Stimulated activated CD8-positive, alpha-beta memory T cell treated with anti-CD3 and anti-CD28 coated beads, Interleukin-2, amount 100 ng/mL, for 48 hours (primary cell): ENCODE measurements around the gene DOCK3.
"Not testable (repeated sequence)": the region's sequence is repeated elsewhere in the genome, so short reads cannot be mapped to it uniquely, and the experiment has no call there.

ENCODE experiments used
- DNase-seq, 2 donors: peaks; one replicate each; pipeline ENCODE4 v3.0.0-alpha.2; 2020; ENCODE audit warnings: low read depth in 2 of 2

Gene DOCK3

DNA sequence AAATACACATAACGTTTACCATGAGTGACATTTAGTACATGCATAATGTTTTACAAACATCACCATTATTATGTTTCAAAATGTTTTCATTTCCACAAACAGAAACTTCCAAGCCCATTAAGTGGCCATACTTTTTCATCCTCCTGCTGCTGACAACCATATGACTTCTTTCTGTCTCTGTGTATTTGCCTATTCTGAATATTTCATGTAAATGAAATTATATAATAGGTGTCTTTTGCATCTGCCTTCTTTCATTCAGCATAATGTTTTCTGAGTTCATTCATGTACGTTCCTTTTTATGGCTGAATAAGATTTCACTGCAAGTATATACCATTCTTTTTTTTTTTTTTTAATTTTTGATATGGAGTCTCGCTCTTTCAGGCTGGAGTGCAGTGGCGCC is 209.0 kb downstream of the DOCK3 start:
- DNase-seq = no peak

DNA sequence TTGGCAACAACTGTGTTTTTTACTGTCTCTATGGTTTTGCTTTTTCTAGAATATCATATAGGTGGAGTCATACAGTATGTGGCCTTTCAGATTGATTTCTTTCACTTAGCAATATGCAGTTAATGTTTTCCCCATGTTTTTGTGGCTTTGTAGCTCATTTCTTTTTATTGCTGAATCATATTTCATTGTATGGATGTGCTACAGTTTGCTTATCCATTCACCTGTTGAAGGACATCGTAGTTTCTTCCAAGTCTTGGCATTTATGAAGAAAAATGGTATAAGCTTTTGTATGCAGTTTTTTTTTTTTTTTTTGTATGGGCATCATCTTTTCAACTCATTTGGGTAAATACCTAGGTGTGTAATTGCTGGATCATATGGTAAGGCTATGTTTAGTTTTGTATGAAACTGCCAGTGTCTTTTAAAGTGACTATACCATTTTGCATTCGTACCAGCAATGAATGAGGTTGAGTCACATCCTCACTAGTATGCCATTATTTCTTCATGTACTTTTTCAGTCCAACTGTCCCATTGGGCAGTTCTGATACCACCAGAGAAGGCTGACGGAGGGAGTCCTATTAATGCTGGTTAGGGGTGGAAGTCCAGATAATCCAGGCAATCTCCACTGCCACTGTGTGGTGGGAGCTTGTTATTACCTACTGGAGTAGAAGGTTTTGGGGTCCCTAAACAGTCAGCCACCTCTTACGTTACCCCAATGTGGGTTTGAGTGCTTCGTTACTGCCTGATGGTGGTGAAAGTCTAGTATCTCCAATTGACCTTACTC is 210.5 kb downstream of the DOCK3 start:
- no peak for DNase-seq

DNA sequence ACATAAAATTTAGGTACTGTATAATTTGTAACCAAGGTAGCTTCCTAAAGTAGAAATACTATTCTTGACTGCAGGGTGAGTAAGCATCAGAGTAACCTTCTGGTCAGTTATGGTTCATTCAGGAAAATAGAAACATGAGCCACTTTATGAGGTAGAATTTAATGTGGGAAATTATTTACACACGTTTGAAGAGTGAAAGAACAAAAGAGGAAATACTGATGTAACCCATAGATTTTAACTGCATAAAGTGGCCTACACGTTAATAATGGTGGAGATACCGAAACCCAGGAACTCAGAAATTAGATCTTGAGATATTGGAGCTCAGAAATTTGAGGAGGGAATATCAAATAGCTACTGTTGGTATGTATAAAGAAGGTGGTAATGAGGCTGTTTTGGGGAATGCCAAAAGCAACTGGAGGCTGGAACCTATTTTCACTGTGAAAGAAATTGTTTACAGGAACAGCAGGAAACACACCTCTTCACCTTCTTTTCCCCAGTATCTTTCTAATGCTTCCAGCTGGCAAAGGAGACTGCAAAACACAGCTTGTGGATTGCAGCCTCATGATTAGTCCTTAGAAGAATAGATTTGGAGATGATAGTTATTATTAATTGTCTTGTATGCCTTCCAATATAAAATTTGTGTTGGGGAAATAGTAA is 216.1 kb downstream of the DOCK3 start:
- no peak for DNase-seq

DNA sequence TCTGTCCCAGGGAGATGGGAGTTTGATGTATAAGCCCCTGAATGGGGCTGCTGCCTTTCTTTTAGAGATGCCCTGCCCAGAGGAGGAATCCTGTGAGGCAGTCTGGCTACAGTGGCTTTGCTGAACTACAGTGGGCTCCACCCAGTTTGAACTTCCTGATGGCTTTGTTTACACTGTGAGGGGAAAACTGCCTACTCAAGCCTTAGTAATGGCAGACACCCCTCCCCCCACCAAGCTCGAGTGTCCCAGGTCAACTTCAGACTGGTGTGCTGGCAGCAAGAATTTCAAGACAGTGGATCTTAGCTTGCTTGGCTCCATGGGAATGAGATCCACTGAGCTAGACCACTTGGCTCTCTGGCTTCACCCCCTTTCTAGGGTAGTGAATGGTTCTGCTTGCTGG is 226.4 kb downstream of the DOCK3 start:
- DNase-seq = not testable (repeated sequence)

DNA sequence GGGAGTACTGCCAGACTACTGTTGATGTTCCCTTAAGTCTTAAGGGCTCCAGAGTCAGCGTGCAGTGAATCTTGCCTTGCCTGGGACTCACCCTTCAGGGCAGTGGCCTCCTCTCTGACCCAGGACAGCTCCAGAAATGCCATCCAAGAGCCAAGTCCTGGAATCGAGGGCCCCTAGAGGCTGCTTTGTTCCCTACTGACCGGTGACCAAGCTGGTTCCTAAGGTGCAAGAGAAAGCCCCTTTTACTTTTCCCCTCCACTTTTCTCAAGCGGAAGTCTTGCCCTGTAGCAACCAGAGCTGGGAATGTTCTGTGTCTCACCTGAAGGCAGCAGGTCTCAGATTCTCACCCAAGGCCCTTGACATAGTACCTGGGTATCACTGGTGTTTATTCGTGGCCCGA is 238.0 kb downstream of the DOCK3 start:
- no peak for DNase-seq

DNA sequence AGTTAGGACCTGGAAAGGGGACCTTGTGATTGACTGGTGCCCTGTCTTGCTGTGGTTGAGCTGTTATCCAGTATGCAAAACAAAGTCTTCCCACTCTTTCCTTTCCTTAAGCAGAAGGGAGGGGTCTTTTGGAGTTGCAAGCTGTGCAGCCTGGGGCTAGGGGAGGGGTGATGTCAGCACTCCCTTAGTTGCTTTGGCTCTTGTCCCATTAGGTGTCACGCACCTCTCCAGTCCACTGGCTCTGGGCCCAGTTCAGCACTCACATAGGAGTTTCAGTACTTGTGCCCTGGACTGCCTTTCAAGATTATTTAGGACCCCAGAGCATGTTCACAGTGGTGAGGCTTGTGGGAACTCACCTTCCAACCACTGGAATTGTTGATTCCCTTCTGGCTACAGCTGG is 238.5 kb downstream of the DOCK3 start:
- no peak for DNase-seq

DNA sequence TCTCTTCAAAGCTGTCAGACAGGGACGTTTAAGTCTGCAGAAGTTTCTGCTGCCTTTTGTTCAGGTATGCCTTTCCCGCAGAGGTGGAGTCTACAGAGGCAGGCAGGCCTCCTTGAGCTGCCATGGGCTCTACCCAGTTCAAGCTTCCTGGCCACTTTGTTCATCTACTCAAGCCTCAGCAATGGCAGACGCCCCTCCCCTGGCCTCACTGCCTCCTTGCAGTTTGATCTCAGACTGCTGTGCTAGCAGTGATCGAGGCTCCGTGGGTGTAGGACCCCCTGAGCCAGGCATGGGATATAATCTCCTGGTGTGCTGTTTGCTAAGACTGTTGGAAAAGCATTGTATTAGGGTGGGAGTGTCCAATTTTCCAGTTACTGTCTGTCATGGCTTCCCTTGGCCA is 247.3 kb downstream of the DOCK3 start:
- DNase-seq = not testable (repeated sequence)

DNA sequence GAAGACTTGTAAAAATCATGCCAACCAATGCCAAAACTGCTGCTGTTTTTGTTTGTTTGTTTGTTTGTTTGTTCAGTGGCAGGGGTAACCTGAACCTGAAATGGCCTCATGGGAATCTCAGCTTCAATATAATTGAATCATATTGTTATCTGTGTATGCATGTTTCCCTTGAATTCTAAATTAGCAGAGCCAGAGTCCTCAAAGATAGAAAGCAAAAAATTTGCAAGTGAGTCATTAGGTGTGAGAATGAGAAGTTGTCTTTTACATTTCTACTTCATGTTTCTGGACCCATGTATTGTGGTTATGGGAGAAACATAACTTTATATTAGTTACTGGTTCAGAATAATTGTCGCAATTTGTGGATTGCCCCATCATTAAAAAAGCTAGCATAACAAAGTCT is 249.2 kb downstream of the DOCK3 start:
- no peak for DNase-seq

DNA sequence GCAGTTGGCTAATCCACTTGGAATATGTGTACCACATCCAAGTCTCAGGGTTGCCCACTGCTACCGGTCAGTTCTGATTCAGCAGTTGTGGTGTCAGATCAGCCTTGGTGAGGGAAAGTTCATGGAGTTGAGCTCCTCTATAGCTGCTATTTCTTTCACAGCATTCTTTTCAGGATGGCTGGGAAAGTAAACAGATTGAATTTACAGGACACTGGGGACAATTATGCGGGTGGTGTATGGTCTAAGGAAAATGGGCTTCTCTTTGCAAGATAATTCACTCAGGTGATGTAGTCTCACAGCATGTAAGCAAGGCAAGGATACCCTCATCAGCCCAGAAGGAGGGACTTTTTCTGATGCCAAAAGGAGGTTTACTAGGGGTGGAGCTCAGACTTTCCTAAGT is 249.9 kb downstream of the DOCK3 start:
- no peak for DNase-seq

DNA sequence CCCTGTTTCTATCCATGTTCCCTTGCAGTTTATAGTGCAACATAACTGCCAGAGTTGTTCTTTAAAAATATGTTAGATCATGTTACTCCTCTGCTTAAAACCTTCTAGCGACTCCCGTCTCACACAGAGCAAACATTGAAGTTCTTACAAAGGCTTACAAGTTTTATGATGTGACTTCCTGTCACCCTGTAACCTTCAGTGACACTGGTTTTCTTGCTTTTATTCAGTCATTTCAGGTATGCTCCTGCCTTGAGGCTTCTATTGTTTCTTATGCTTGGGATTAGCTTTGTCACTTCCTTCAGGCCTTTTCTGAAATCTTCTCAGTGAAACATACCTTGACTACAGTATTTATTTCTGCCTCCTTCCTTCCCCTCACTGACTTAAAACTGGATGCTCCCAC is 252.1 kb downstream of the DOCK3 start:
- DNase-seq = no peak

DNA sequence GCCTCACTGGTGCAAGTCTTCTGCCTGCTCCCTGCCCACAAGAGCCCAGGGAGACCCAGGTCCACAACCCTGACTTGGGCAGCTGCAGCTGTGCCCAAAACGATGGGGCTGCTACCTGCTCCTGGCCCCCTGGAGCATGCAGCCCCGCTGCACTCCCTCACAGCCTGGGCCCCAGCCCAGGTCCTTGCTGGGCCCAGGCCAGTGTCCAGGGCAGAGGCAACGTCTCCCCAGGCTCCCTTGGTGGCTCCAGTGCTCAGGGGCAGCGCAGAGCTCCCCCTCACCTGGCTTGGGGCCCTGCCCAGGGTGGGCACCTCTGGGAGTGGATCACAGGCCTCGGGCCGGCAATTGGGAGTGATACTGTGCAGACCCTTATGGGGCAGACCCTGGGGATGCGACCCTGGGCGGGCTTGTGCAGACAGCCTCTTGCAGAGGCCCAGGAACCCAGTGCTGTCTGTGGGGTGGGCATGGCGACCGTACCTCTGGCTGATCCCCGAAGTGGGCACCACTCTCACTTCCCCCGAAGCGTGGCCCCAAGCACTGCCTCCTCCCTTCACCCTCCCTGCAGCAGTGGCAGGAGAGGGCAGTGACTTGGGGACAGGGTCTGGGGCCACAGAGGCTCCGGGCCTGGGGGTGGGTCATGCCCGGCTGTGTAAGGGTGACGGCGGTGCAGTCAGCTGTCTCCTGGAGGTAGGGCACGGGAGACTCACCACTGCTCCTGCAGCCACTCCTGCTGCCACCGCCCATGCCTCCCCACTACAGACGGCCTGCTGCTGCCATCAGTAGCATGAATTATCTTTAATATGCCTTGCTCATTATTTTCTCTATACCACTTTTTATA is 255.9 kb downstream of the DOCK3 start:
- no peak for DNase-seq

DNA sequence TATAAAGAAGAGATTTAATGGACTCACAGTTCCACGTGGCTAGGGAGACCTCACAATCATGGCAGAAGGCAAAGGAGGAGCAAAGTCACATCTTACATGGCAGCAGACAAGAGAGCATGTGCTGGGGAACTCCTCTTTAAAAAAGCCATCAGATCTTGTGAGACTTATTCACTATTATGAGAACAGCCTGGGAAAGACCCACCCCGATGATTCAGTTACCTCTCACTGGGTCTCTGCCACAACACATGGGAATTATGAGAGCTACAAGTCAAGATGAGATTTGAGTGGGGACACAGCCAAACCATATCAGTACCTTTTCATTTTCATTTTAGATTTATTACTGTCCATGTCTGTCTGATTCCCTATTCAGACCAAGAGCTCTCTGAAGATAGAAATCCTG is 258.2 kb downstream of the DOCK3 start:
- not testable (repeated sequence) for DNase-seq

DNA sequence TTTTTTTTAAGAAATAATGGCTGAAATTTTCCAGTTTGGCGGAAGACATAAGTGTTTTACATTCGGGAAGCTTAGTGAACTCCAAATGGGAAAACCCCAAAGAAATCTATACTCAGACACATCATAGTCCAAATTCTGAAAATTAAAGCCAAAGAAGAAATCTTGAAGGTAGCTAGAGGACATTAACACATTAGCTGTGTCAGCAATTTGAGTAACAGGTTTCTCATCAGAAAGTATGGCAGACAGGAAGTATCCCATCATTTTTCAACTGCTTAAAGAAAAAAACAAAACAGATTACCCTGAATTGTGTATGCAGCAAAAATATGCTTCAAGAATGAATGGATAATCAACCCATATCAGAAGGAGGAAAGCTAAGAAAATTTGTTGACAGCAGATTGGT is 261.7 kb downstream of the DOCK3 start:
- DNase-seq = no peak

DNA sequence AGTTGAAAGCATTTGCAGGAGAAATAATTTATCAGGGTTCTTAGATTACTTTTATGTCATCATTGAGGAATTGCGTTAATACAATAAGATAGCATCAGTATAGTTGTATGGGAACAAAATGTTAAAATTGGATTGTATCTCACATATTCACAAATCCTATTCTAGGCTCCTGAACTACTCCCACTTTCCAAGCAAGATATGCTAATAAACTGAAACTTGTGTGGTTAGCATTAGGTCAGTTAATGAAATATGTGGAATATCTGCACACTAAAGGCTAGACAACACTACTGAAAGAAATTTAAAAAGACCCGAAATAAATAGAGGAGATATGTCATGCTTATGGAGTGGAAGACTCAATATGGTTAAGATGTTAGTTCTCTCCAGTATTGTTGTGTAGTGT is 272.7 kb downstream of the DOCK3 start:
- DNase-seq = no peak

DNA sequence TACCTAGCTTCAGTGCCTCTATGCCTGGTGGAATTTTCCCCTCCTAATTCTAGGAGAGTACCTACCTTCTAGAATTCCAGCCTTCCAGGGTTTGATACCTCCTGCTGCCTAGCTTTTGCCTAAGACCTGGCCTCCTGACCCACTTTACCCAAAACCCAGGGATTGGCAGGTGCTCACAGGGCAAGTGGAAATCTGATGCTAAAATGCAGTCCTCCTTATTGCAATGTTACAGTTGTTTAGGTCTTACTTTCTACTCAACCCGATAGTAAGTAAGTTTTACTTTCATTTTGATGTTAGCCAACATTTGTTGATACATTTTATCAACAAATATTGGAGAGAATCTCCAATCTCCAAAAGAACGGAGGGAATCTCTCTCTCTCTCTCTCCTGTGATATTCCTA is 275.9 kb downstream of the DOCK3 start:
- no peak for DNase-seq

DNA sequence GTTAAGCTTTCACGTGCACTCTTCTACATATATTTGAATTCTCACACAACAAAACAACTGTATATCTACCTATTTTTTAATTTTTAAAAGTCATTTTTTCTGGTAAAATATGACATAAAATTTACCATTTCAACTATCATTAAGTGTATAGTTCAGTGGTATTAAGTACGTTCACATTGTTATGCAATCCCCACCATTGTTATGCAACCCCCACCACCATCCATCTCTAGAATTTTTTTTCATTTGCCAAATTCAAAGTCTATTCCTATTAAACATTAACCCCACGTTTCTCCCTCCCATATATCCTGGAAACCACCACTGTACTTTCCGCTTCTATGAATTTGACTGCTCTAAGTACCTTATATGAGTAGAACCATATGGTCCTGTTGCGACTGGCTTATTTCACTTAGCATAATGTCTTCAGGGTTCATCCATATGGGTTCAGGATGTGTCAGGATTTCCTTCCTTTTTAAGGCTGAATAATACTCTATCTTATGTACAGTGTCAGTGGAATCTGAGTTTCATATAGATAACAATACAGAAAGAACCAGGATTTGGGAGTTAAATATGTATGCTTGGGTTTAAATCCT is 279.2 kb downstream of the DOCK3 start:
- no peak for DNase-seq

DNA sequence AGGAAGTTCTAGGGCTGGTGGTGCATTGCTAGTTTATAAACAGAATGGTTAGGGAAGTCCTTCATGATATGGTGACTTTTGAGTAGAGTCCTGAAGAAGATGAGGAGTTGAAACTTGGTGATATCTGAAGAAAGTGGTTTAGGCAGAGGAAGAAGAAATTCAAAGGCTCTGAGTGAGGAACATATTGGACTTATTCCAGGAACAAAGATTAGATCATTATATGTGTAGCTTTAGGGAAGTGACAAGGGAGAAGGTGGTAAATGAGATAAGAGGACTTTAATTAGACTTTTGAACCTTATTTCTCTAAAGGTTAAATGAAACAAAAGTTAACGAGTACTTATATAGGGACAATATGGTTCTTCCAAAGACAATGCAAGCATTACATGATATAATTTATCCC is 286.7 kb downstream of the DOCK3 start:
- no peak for DNase-seq

DNA sequence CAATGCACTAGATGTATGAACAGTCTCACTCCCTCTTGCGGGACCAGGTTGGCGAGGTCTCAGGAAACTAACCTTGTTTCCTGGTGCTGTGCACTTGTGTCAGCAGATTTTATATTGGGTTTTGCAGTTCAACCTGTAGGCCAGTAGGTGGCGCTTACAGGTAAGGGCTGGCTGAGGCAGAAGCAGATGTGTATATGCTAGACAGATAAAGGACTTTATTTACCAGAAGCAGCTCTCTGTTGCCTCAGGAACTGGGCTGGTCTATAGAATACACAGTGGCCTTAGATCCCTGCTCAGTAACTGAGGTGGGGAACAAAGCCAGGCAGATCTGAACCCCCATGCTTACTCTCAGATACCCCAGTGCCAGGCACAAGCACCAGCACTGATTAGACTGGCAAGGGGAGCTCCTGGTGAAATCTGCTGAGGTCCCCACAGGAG is 296.8 kb downstream of the DOCK3 start:
- DNase-seq = peak; percentile 7 to 14

DNA sequence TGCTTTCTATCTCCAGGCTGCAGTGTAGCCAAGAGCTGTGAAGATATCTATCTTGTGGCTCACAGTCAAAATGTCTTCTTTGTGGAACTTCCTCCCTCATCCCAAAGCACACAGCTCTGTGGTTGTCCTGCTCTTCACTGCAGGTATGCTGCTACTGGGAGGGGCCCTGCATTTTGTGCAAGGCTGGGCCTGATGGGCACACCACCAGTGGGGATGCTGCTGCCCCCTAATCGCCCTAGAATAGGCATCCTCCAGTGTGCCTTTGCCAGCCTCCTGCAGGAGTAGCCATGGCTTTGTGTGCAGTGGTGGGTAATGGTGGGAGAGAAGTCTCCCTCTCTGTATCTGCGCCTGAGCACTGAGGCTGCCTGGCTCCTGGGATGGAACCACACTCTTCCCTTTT is 297.3 kb downstream of the DOCK3 start:
- no peak for DNase-seq

DNA sequence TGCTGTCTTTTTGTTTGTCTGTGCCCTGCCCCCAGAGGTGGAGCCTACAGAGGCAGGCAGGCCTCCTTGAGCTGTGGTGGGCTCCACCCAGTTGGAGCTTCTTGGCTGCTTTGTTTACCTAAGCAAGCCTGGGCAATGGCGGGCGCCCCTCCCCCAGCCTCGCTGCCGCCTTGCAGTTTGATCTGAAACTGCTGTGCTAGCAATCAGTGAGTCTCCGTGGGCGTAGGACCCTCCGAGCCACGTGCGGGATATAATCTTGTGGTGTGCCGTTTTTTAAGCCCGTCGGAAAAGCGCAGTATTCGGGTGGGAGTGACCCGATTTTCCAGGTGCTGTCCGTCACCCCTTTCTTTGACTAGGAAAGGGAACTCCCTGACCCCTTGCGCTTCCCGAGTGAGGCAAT is 303.9 kb downstream of the DOCK3 start:
- DNase-seq = not testable (repeated sequence)

DNA sequence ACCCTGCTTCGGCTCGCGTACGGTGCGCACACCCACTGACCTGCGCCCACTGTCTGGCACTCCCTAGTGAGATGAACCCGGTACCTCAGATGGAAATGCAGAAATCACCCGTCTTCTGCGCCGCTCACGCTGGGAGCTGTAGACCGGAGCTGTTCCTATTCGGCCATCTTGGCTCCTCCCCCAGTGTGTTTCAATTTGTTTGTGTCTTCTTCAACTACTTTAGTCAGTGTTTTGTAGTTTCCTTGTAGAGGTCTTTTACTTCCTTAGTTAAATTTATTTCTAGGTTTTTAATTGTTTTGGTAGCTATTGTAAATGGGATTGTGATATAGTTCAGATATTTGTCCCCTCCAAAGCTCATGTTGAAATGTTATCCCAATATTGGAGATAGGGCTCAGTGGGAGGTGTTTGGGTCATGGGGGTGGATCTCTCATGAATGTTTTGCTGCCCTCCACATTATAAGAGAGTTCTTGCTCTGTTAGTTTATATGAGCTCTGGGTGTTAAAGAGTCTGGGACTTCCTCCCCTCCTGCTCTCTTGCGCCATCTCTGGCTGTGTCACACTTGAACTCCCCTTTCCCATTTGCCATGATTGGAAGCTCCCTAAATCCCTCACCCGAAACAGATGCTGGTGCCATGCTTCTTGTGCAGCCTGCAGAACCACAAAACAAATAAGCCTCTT is 304.4 kb downstream of the DOCK3 start:
- no peak for DNase-seq
